Liver (tissue), 9 donors: ENCODE data around the gene QSOX1. TPM values are rescaled to one million over a fixed set of nuclear protein-coding genes. Genes with fewer than 3 reads are reported as not detected.

ENCODE experiments used
- DNase-seq: peaks from one replicate; pipeline ENCODE4 v3.0.0-alpha.2; 2017; ENCODE audit warnings: low spot score
- H3K27ac ChIP-seq, 2 donors: one replicate each; pipeline ENCODE4 v1.7.0; 2013; ENCODE audit warnings: inconsistent platforms in 2 of 2, low read length in 2 of 2, control low read depth in 1 of 2, low read depth in 1 of 2, mild to moderate bottlenecking in 1 of 2
- H3K27me3 ChIP-seq, 4 donors: one replicate each; pipeline versions ENCODE4 v1.6.1 to v1.7.0; 2013; ENCODE audit warnings: low read length in 3 of 4, inconsistent platforms in 1 of 4, mild to moderate bottlenecking in 1 of 4, moderate library complexity in 1 of 4; ENCODE audit not compliant: control insufficient read depth in 4 of 4, insufficient read depth in 4 of 4
- H3K36me3 ChIP-seq, 4 donors: one replicate each; pipeline versions ENCODE4 v1.6.1 to v1.7.0; 2013; ENCODE audit warnings: low read length in 3 of 4, mild to moderate bottlenecking in 3 of 4, low read depth in 1 of 4, moderate library complexity in 1 of 4; ENCODE audit not compliant: control insufficient read depth in 4 of 4, insufficient read depth in 3 of 4
- H3K4me1 ChIP-seq, 4 donors: one replicate each; pipeline versions ENCODE4 v1.6.1 to v1.7.0; 2013; ENCODE audit warnings: low read length in 3 of 4, mild to moderate bottlenecking in 3 of 4, moderate library complexity in 1 of 4; ENCODE audit not compliant: control insufficient read depth in 4 of 4, insufficient read depth in 4 of 4
- H3K4me3 ChIP-seq, 3 donors: one replicate each; pipeline versions ENCODE4 v1.6.1 to v1.7.0; 2013; ENCODE audit warnings: low read length in 3 of 3, control low read depth in 1 of 3, low read depth in 1 of 3, mild to moderate bottlenecking in 1 of 3
- H3K9ac ChIP-seq, 2 donors: one replicate each; pipeline ENCODE4 v1.7.0; 2013; ENCODE audit warnings: low read length in 2 of 2, mild to moderate bottlenecking in 2 of 2, moderate library complexity in 2 of 2, control low read depth in 1 of 2, low read depth in 1 of 2
- H3K9me3 ChIP-seq, 4 donors: one replicate each; pipeline versions ENCODE4 v1.6.1 to v1.7.0; 2013; ENCODE audit warnings: low read length in 3 of 4; ENCODE audit not compliant: control insufficient read depth in 4 of 4
- EGR1 ChIP-seq, 2 donors: IDR thresholded peaks; 2 replicates each; pipeline ENCODE4 v1.6.1; 2016 to 2018; ENCODE audit warnings: antibody characterized with exemption in 2 of 2, low read depth in 2 of 2
- FOXA2 ChIP-seq: IDR thresholded peaks from 2 replicates; pipeline ENCODE4 v1.6.1; 2016; ENCODE audit warnings: antibody characterized with exemption
- GABPA ChIP-seq, 2 donors: IDR thresholded peaks in 1 of 2; conservative IDR thresholded peaks in 1 of 2; 2 replicates each; pipeline ENCODE4 v1.6.1; 2016; ENCODE audit warnings: antibody characterized with exemption in 2 of 2, mild to moderate bottlenecking in 1 of 2, moderate library complexity in 1 of 2
- HNF4A ChIP-seq, 2 donors: conservative IDR thresholded peaks; 2 replicates each; pipeline ENCODE4 v1.6.1; 2016; ENCODE audit warnings: antibody characterized with exemption in 2 of 2, mild to moderate bottlenecking in 2 of 2
- JUND ChIP-seq, 2 donors: IDR thresholded peaks; 2 replicates each; pipeline ENCODE4 v1.6.1; 2016; ENCODE audit warnings: antibody characterized with exemption in 2 of 2
- NR2F2 ChIP-seq: IDR thresholded peaks from 2 replicates; pipeline ENCODE4 v1.6.1; 2016; ENCODE audit warnings: antibody characterized with exemption
- RAD21 ChIP-seq, 2 donors: IDR thresholded peaks; 2 replicates each; pipeline ENCODE4 v1.6.1; 2016; ENCODE audit warnings: antibody characterized with exemption in 2 of 2, mild to moderate bottlenecking in 2 of 2
- RXRA ChIP-seq, 2 donors: IDR thresholded peaks; 2 replicates each; pipeline ENCODE4 v1.6.1; 2017 to 2018; ENCODE audit warnings: antibody characterized with exemption in 2 of 2, mild to moderate bottlenecking in 1 of 2
- SP1 ChIP-seq: IDR thresholded peaks from 2 replicates; pipeline ENCODE4 v1.6.1; 2018; ENCODE audit warnings: antibody characterized with exemption, mild to moderate bottlenecking
- TAF1 ChIP-seq: conservative IDR thresholded peaks from 2 replicates; pipeline ENCODE4 v1.6.1; 2016; ENCODE audit warnings: antibody characterized with exemption, mild to moderate bottlenecking
- YY1 ChIP-seq: IDR thresholded peaks from 2 replicates; pipeline ENCODE4 v1.6.1; 2016; ENCODE audit warnings: antibody characterized with exemption, mild to moderate bottlenecking
- whole genome bisulfite sequencing: extraction: QIAGEN DNeasy Blood & Tissue Kit; methylation state at CpG from one replicate; pipeline ENCODE4 v1.1.7; 2013; 5-methylcytosine and 5-hydroxymethylcytosine counted together
- polyA plus RNA-seq, 2 donors: library from polyadenylated mRNA; stranded (reverse) in 1 of 2; unstranded in 1 of 2; fragments of 200-250 nt in 1 of 2; fragments of >200 nt in 1 of 2; fragmentation: Nextera tagmentation in 1 of 2; extraction: Ambion mirVana in 1 of 2; gene quantifications; one replicate each; pipeline versions ENCODE4 v1.2.1 to v1.2.3, GENCODE V29; 2013 to 2015
- total RNA-seq, 2 donors: library from RNA; depleted of rRNA; stranded (reverse); fragments of >200 nt; gene quantifications; one replicate each; pipeline ENCODE4 v1.2.3, GENCODE V29; 2014
- TF ChIP-seq, protein P1 (sequence below): IDR thresholded peaks from 2 replicates; pipeline ENCODE4 v1.6.1; 2016; ENCODE audit warnings: antibody characterized with exemption
- TF ChIP-seq, protein P2 (sequence below): IDR thresholded peaks from 2 replicates; pipeline ENCODE4 v1.6.1; 2016; ENCODE audit warnings: antibody characterized with exemption, mild to moderate bottlenecking
- donor health status: healthy.
- donor health status: healthy.
- donor health status: healthy.
- donor health status: healthy.
- donor health status: healthy.

QSOX1 gene
- total and polyA plus RNA-seq, 4 donors, result 14.3 to 49.2 (median 38.1) TPM

DNA sequence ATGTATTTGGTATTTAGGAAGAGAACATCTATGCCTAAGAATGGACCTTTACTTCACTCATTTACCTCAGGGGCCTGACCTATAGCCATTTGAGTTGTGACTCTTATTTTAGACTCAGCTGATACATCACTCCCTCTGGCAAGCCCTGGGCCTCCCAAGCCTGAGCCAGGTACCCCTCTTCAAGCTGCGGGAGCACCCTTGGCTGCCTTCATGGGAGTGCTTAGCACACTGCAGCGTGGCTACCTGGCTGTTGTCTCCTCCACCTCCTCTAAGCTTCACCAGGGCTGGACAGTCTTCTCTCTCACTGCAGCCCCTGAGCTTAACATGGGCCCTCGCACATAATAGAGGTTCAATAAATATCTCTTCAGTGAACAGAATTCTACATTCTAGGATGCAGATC, 51.9 kb downstream of the QSOX1 start:
- H3K9ac ChIP-seq, result no peak overlapping the region
- H3K27ac ChIP-seq, result no peak overlapping the region
- no peaks in the 10 kb centered on the region for H3K9me3 ChIP-seq
- no peaks in the 10 kb centered on the region for H3K27me3 ChIP-seq
- TF ChIP-seq GABPA (IDR thresholded peaks at IDR 0.05 in 1 of 2, conservative IDR thresholded peaks at IDR 0.05 in 1 of 2) (no peak), SP1 (no peak)
- 98% methylated on average over 3 of the region's 3 CpGs for WGBS
- no peaks in the 10 kb centered on the region for H3K36me3 ChIP-seq
- no peaks in the 10 kb centered on the region for H3K4me1 ChIP-seq
- no peak for DNase-seq
- H3K4me3 ChIP-seq, result no peak overlapping the region

DNA sequence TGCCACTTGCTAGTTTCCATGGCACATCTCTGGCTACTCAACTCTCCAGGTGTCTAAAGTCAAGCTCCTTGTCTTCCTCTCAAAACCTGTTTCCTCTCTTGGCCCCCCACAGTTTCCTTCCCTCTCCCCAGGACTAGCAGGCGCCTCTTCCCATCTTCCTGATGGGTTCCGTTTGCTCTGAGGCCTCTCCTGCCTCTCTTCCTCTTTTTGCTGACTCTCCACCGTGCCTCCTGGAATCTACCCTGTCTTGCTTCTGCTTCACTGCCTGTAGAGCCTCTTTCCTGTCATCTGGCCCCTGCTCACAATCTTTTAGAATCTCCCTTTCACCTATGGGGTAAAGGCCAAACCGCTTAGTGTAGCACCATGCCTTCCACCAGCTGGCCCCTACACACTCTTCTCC, 53.6 kb downstream of the QSOX1 start:
- WGBS, result 77% methylated on average over 4 of the region's 4 CpGs
- no peaks in the 10 kb centered on the region for H3K27me3 ChIP-seq
- no peak for DNase-seq
- no peak overlapping the region for H3K27ac ChIP-seq
- no peak for TF ChIP-seq HNF4A (conservative IDR thresholded peaks at IDR 0.05)
- TF ChIP-seq RXRA (IDR thresholded peaks at IDR 0.05), result no peak
- TF ChIP-seq RAD21 (IDR thresholded peaks at IDR 0.05), result no peak
- TF ChIP-seq SP1, result no peak
- TF ChIP-seq JUND (IDR thresholded peaks at IDR 0.05), result no peak
- no peak for TF ChIP-seq FOXA2
- TF ChIP-seq, protein P1, sequence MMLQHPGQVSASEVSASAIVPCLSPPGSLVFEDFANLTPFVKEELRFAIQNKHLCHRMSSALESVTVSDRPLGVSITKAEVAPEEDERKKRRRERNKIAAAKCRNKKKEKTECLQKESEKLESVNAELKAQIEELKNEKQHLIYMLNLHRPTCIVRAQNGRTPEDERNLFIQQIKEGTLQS, result no peak
- TF ChIP-seq GABPA (IDR thresholded peaks at IDR 0.05 in 1 of 2, conservative IDR thresholded peaks at IDR 0.05 in 1 of 2), result no peak
- TF ChIP-seq NR2F2, result no peak
- TF ChIP-seq EGR1 (IDR thresholded peaks at IDR 0.05; ENCODE audit: low read depth in 2 of 2), result no peak
- no peak for TF ChIP-seq YY1
- TF ChIP-seq, protein P2, sequence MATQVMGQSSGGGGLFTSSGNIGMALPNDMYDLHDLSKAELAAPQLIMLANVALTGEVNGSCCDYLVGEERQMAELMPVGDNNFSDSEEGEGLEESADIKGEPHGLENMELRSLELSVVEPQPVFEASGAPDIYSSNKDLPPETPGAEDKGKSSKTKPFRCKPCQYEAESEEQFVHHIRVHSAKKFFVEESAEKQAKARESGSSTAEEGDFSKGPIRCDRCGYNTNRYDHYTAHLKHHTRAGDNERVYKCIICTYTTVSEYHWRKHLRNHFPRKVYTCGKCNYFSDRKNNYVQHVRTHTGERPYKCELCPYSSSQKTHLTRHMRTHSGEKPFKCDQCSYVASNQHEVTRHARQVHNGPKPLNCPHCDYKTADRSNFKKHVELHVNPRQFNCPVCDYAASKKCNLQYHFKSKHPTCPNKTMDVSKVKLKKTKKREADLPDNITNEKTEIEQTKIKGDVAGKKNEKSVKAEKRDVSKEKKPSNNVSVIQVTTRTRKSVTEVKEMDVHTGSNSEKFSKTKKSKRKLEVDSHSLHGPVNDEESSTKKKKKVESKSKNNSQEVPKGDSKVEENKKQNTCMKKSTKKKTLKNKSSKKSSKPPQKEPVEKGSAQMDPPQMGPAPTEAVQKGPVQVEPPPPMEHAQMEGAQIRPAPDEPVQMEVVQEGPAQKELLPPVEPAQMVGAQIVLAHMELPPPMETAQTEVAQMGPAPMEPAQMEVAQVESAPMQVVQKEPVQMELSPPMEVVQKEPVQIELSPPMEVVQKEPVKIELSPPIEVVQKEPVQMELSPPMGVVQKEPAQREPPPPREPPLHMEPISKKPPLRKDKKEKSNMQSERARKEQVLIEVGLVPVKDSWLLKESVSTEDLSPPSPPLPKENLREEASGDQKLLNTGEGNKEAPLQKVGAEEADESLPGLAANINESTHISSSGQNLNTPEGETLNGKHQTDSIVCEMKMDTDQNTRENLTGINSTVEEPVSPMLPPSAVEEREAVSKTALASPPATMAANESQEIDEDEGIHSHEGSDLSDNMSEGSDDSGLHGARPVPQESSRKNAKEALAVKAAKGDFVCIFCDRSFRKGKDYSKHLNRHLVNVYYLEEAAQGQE, result no peak
- no peaks in the 10 kb centered on the region for H3K4me1 ChIP-seq
- no peaks in the 10 kb centered on the region for H3K36me3 ChIP-seq
- no peak overlapping the region for H3K9ac ChIP-seq
- H3K9me3 ChIP-seq, result no peaks in the 10 kb centered on the region
- H3K4me3 ChIP-seq, result no peak overlapping the region

DNA sequence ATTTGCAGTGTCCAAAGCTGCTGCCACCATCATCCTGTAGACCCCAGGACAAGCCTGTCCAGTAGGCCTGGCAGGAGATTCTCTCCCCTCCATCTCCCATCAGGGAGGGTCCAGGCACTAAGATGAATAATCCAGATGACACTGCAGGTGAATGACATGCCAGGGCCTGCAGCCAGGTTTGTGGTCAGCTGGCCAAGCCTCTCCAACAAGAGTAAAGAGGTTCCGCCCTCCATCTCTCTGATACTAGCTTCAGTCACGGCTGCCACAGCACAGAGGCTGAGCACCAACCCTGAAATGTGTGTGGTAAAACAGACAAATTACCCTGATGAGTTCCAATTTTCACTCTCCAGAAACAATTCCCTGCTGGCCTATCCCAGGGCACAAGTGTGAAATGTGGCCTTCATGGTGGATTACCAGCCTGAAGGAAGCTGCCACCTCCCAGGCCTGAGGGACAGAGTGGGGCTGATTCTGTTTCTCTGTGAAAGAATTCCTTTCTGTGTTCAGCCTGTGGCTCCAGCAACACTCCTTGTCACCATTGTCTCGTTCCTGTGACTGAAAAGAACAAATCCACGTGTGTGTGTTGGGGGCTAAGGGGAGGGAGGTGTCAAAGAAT, 55.4 kb downstream of the QSOX1 start:
- H3K36me3 ChIP-seq, result no peaks in the 10 kb centered on the region
- H3K4me1 ChIP-seq, result no peaks in the 10 kb centered on the region
- DNase-seq, result no peak
- WGBS, result 88% methylated on average over 4 of the region's 4 CpGs
- no peaks in the 10 kb centered on the region for H3K9me3 ChIP-seq
- no peaks in the 10 kb centered on the region for H3K27me3 ChIP-seq
- H3K9ac ChIP-seq, result no peak overlapping the region
- TF ChIP-seq HNF4A (conservative IDR thresholded peaks at IDR 0.05), result no peak
- TF ChIP-seq GABPA (IDR thresholded peaks at IDR 0.05 in 1 of 2, conservative IDR thresholded peaks at IDR 0.05 in 1 of 2), result no peak
- TF ChIP-seq TAF1, result no peak
- no peak for TF ChIP-seq EGR1 (IDR thresholded peaks at IDR 0.05; ENCODE audit: low read depth in 2 of 2)
- no peak for TF ChIP-seq RAD21 (IDR thresholded peaks at IDR 0.05)
- no peak overlapping the region for H3K4me3 ChIP-seq
- no peak overlapping the region for H3K27ac ChIP-seq
